Activated naive CD4-positive, alpha-beta T cell treated with anti-CD3 and anti-CD28 coated beads for 36 hours (primary cell): ENCODE measurements around the gene EID1. TPM values are rescaled to one million over a fixed set of nuclear protein-coding genes. Genes with fewer than 3 reads are reported as not detected.

Experiments
- CTCF ChIA-PET: fragments of 350-600 bp; sonication (Branson Sonifier 250); formaldehyde crosslinking; loops from one replicate; lab custom pipeline; 2021; ENCODE audit warnings: antibody characterized with exemption; lab: Charles Lee
- DNase-seq: peaks from one replicate; pipeline ENCODE4 v3.0.0-alpha.2; 2020
- H3K27ac Mint-ChIP-seq: one replicate; pipeline ENCODE4 v1.8.0; 2021; ENCODE audit warnings: mild to moderate bottlenecking, mixed read lengths
- H3K27me3 Mint-ChIP-seq: one replicate; pipeline ENCODE4 v1.8.0; 2021; ENCODE audit warnings: low read depth, mixed read lengths
- H3K36me3 Mint-ChIP-seq: one replicate; pipeline ENCODE4 v1.8.0; 2021; ENCODE audit warnings: low read depth, mixed read lengths
- H3K4me1 Mint-ChIP-seq: one replicate; pipeline ENCODE4 v1.8.0; 2021; ENCODE audit warnings: low read depth, mixed read lengths
- H3K4me3 Mint-ChIP-seq: one replicate; pipeline ENCODE4 v1.8.0; 2021; ENCODE audit warnings: mild to moderate bottlenecking, moderate library complexity, mixed read lengths
- H3K9me3 Mint-ChIP-seq: one replicate; pipeline ENCODE4 v1.8.0; 2021; ENCODE audit warnings: mixed read lengths
- intact Hi-C: fragments of 100-400 bp; cut with micrococcal nuclease; formaldehyde crosslinking; loops from one replicate; pipeline ENCODE4 v1.15.1; 2023
- total RNA-seq, 2 experiments: library from RNA; stranded (reverse); gene quantifications; one replicate each; pipeline ENCODE4 v1.2.3, GENCODE V29; 2021

Gene EID1
- total RNA-seq, 2 experiments from 2014 or later = 43.2 to 48.4 TPM

DNA sequence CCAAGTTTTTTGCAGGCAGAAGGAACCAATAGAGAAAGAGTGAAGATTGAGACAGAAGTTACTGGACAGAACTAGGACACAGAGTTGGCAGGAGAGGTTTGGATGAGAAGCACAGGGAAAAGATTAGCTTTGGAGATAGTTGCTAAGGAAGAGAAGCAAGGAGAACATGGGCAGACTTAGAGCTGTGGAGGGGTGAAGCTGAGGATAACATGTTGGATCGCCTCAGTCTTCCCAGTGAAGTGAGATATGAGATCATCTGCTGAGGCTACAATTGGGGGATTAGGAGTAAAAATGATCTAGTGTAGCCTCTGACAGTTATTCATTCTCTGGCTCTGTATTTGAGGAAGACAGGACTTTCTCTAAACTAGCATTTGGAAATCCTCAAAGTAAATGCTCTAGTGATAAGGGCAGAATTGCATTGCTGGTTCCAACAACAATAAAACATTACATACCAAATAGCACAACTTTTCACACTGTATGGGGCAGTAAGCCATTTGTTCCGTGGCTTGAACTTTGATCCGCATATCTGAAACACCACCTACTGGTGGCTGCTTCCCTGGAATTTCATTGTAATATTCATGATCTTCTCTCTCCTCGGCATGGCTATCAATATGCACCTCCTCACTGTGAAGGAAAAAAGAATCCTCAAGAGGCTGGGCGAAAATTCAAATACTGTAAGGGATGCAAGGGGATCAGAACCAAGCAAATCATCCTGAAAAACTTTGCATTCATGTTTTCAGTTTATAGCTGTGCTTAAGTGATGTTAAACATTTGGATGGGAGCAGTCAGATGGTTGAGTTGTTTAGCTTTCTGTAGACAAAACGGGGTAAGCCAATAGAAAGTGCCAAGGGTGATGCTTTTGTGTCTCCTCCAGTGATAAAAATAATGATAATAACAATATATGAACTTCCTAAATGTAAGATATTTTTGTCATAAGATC lies 22.2 kb upstream of the EID1 start:
- no peak for DNase-seq
- no peaks in the 10 kb centered on the region for H3K9me3 Mint-ChIP-seq
- H3K4me1 Mint-ChIP-seq = no peaks in the 10 kb centered on the region
- intact Hi-C loops = loop anchor here (5.0 kb wide), 1 partner anchor 498 kb away; no protein-coding TSS in a partner anchor
- H3K36me3 Mint-ChIP-seq = no peaks in the 10 kb centered on the region
- no peak overlapping the region for H3K27ac Mint-ChIP-seq
- H3K4me3 Mint-ChIP-seq = no peak overlapping the region
- H3K27me3 Mint-ChIP-seq = peaks cover 2% of the 10 kb centered on the region
- CTCF ChIA-PET = no interaction called here

DNA sequence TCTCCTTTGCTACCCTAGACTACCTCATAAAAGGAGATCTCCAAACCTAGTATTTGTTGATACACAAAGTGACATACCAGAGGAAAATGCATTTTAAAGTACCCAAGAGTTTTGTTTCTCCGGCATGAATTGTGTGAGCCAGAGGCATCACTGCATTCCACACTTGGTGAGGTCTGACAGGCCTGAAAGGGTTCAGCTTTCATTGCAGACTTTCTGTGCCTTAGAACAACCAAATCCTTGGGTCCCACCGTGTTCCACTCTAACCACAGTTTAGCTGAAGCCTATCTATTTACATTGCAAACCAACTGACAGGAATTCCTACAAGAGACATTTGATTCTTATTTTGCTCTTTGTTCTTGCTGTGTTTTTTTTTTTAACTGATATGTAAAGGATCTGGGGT lies 21.0 kb upstream of the EID1 start:
- H3K36me3 Mint-ChIP-seq = no peaks in the 10 kb centered on the region
- peaks cover 2% of the 10 kb centered on the region for H3K27me3 Mint-ChIP-seq
- DNase-seq = no peak
- no peak overlapping the region for H3K4me3 Mint-ChIP-seq
- intact Hi-C loops = loop anchor here (5.0 kb wide), 1 partner anchor 500 kb away; no protein-coding TSS in a partner anchor
- no peaks in the 10 kb centered on the region for H3K9me3 Mint-ChIP-seq
- H3K4me1 Mint-ChIP-seq = peaks cover 1% of the 10 kb centered on the region
- CTCF ChIA-PET = interaction anchor here (0.6 kb wide), 1 partner anchor 347 kb away, joined by 3 read pairs; no protein-coding TSS in a partner anchor
- no peak overlapping the region for H3K27ac Mint-ChIP-seq

DNA sequence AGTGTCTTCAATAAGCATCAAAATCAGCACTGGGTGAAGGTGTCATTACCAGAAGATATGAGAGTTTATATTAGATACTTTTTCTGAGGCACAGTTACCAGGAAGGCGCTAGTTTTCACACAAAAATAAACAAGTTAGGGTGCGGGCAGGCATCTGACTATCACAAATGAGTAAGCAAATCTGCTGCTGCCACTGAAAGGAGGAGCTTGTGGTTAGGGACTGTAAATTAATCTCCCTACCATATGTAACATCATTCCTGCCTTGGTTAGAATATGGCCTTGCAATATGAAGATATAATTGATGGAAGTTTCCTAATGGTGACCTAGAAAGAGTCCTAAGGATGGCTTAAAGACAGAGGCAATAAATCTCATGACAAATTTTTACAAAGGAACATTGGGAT lies 19.5 kb upstream of the EID1 start:
- H3K27ac Mint-ChIP-seq = no peak overlapping the region
- H3K4me3 Mint-ChIP-seq = no peak overlapping the region
- no peaks in the 10 kb centered on the region for H3K9me3 Mint-ChIP-seq
- intact Hi-C loops = loop anchor here (5.0 kb wide), 1 partner anchor 501 kb away; no protein-coding TSS in a partner anchor
- H3K27me3 Mint-ChIP-seq = peaks cover 2% of the 10 kb centered on the region
- peaks cover 9% of the 10 kb centered on the region for H3K4me1 Mint-ChIP-seq
- CTCF ChIA-PET = interaction anchor here (0.5 to 1.2 kb wide), 4 partner anchors 117 to 1287 kb away, joined by 3 to 4 read pairs (median 4); no protein-coding TSS in a partner anchor
- peak; percentile 17 for DNase-seq
- no peaks in the 10 kb centered on the region for H3K36me3 Mint-ChIP-seq

DNA sequence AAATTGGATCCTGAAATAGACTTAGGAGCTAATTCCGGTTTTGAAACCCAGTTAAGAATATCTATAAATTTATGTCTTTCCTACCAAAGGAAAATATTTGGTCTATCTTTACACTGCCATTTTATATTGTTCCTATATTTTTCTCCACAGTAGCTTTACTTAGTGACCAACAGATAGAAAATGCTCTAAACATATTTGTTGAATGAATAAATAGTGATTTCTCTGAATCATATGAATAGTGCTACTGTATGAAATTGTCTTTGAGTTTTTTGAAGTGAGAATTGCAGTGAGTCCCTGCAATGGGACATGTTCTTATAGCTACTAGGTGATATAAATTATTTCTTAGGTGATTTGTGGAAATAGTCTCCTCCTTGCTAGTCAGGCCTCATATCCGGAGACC lies 18.5 kb upstream of the EID1 start:
- no peaks in the 10 kb centered on the region for H3K36me3 Mint-ChIP-seq
- H3K27me3 Mint-ChIP-seq = peaks cover 2% of the 10 kb centered on the region
- no peak overlapping the region for H3K27ac Mint-ChIP-seq
- H3K4me3 Mint-ChIP-seq = no peak overlapping the region
- H3K4me1 Mint-ChIP-seq = peaks cover 9% of the 10 kb centered on the region
- no peak for DNase-seq
- CTCF ChIA-PET = interaction anchor here (0.6 to 4.3 kb wide), 6 partner anchors 105 to 1457 kb away, joined by 3 to 31 read pairs (median 4); partner anchors contain the start of gene FGF7
- intact Hi-C loops = loop anchor here (5.0 kb wide), 1 partner anchor 502 kb away; no protein-coding TSS in a partner anchor
- H3K9me3 Mint-ChIP-seq = no peaks in the 10 kb centered on the region

DNA sequence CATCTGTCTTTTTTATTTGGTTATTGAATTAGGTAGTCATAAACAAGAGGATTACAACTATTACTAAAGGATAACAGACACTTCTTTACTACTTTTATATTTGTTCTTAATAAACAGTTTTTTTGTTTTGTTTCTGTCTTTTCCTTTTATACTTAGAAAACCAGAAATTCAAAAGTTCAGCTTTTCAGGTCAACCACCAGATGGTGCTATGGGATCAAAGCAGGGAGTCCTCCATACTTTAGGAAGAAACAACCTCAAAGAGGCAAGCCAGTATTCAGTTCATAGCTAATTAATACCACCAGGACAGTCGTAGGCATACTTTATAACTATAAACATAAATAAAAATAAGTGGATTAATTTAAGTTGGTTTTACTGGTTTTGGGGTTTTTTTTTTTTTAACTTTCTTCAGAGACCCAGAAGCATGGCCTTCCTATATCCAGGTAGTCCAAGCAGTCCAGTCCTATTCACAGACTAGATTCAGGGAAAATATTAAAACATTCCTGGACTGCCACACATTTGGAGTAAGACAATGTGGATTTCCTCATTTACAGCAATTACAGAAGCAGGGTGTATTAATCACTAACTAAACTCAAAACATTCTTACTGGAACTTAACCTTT lies 16.0 kb upstream of the EID1 start:
- Mint-ChIP-seq H3K4me3 (no peak overlapping the region), H3K27me3 (peaks cover 2% of the 10 kb centered on the region), H3K9me3 (no peaks in the 10 kb centered on the region), H3K27ac (no peak overlapping the region), H3K4me1 (peaks cover 9% of the 10 kb centered on the region), H3K36me3 (no peaks in the 10 kb centered on the region)
- DNase-seq = peak; percentile 61
- intact Hi-C loops = loop anchor here (1.0 to 5.0 kb wide), 8 partner anchors 104 to 1283 kb away; no protein-coding TSS in a partner anchor
- CTCF ChIA-PET = interaction anchor here (0.6 to 4.3 kb wide), 24 partner anchors 10 to 1283 kb away, joined by 3 to 31 read pairs (median 4); partner anchors contain the start of genes EID1, FGF7 and SHC4

DNA sequence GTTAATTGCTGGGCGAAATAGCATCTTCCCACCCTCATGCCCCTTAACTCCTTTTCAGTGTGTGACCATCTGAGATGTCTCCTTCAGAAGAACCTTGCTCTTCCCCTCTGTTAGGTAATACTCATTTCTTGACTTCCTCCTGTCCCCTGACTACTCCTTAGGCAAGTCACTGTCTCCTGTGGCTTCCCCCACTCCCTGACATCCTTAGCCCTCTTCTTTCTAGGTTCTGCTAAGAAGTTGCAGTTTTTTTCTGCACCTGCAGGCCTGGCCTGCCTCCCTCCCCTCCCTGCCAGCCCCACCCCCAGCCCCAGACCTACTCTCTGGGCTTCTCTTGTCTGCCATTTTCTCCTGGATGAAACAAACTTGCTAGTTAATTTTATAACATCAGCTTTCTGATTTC lies 15.2 kb upstream of the EID1 start:
- Mint-ChIP-seq H3K9me3 (no peaks in the 10 kb centered on the region), H3K4me1 (peaks cover 9% of the 10 kb centered on the region), H3K27ac (no peak overlapping the region), H3K27me3 (peaks cover 2% of the 10 kb centered on the region), H3K36me3 (no peaks in the 10 kb centered on the region), H3K4me3 (no peak overlapping the region)
- intact Hi-C loops = loop anchor here (1.0 to 5.0 kb wide), 6 partner anchors 104 to 1190 kb away; no protein-coding TSS in a partner anchor
- DNase-seq = peak; percentile 13
- CTCF ChIA-PET = interaction anchor here (1.0 to 4.3 kb wide), 9 partner anchors 16 to 560 kb away, joined by 3 to 31 read pairs (median 10); partner anchors contain the start of genes EID1, FGF7 and SHC4

DNA sequence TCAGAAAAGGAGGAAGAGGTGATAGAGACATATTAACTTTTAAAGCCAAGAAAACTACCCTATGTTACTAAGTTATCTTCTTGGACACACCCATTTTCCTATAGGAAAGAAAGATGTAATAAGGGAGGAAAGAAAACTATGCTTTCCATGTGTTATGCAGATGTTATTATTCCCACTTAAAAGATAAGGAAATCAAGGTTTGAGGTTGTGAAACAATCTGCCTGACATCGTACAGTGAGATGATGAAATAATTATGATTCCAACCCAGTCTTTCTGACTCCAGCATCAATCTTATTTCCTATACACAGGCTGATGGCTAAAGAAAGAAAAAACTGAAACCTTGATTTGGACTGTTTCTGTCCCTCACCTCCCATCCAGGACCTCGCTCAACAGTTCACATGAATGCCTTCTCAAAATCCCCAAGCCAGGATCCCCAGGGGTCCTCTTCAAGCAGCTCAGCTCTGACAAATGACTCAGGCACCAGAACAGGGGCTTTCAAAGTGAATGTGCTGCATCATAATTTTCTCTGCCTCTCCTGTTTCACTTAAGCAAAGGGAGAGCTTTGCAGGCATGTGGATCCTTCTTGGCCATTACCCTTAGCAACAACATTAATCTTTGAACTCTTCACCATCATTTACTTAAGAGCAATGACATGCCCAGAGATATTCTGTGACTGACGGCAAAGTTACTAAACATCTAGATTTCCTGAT lies 12.4 kb upstream of the EID1 start:
- CTCF ChIA-PET = interaction anchor here (1.0 to 1.3 kb wide), 2 partner anchors 110 to 1280 kb away, joined by 4 to 6 read pairs; no protein-coding TSS in a partner anchor
- Mint-ChIP-seq H3K36me3 (no peaks in the 10 kb centered on the region), H3K4me3 (no peak overlapping the region), H3K9me3 (no peaks in the 10 kb centered on the region), H3K27me3 (peaks cover 8% of the 10 kb centered on the region), H3K4me1 (peaks cover 9% of the 10 kb centered on the region), H3K27ac (no peak overlapping the region)
- intact Hi-C loops = no loop called here
- no peak for DNase-seq

DNA sequence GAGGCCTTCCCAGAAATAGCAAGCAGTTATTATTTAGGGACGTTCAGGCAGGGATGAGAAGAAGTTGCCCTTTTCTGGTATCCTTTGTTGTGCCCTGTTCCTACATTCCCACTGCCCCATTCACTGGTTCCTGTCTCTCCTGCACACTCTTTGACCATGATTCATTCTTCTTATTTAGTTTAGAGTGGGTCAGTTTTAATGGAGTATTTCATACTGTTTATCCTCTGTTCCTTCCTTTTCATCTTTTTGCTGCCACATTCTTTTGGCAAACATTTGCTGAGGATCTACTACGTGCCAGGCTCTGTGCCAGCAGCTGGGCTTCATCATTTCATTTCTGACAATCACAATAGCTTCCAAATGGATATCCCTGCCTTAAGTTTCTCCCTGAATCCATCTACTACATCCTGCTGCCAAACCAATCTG lies 11.8 kb upstream of the EID1 start:
- no peaks in the 10 kb centered on the region for H3K36me3 Mint-ChIP-seq
- peaks cover 12% of the 10 kb centered on the region for H3K27me3 Mint-ChIP-seq

DNA sequence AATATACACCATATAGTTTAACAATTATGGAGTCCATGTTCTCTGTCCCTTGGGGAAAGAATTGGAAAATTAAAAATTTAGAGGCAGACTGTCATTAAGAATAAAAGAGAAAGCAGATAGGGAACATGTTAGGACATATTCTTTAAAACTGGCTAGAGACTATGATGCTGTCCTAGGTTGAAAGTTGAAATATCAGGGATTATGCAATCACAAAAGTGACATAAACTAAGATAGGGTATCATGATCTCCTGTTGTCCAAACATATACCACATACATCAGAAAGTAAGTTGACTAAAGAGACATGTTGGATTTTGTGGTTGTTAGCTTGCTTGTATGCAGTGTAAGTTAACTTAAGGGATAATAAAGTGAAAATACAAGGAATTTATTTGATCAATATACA lies 9.9 kb upstream of the EID1 start:
- intact Hi-C loops = no loop called here
- no peaks in the 10 kb centered on the region for H3K4me1 Mint-ChIP-seq
- H3K9me3 Mint-ChIP-seq = no peaks in the 10 kb centered on the region
- no peak for DNase-seq
- no peak overlapping the region for H3K4me3 Mint-ChIP-seq
- CTCF ChIA-PET = interaction anchor here (0.6 kb wide), 1 partner anchor 881 kb away, joined by 3 read pairs; no protein-coding TSS in a partner anchor
- no peaks in the 10 kb centered on the region for H3K36me3 Mint-ChIP-seq
- no peak overlapping the region for H3K27ac Mint-ChIP-seq
- peaks cover 25% of the 10 kb centered on the region for H3K27me3 Mint-ChIP-seq

More for the DNA sequence above, 11.8 kb upstream of the EID1 start:
- H3K4me1 Mint-ChIP-seq = peaks cover 9% of the 10 kb centered on the region
- DNase-seq = no peak
- no peak overlapping the region for H3K27ac Mint-ChIP-seq
- CTCF ChIA-PET = interaction anchor here (1.0 kb wide), 1 partner anchor 1279 kb away, joined by 6 read pairs; no protein-coding TSS in a partner anchor
- intact Hi-C loops = no loop called here
- H3K9me3 Mint-ChIP-seq = no peaks in the 10 kb centered on the region
- H3K4me3 Mint-ChIP-seq = no peak overlapping the region

DNA sequence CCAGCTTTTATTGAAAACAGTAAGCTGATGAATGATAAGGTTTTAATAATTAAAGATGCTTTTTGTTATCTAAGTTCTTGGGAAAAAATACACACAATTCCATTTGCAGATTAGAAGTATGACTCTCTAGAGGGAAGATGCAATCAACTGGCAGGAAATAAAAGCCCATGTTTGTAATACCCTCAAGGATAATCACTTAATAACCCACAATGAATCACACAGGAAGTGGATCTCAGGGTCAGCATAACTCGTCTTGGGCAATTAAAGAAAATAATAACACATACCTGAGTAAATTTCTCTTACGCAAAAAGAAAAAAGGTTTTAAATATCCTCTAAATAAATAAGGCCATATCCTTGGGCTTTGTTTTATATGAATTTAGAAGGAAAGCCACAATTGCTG lies 9.4 kb upstream of the EID1 start:
- Mint-ChIP-seq H3K27ac (no peak overlapping the region), H3K4me3 (no peak overlapping the region), H3K4me1 (no peaks in the 10 kb centered on the region), H3K36me3 (no peaks in the 10 kb centered on the region), H3K27me3 (peaks cover 30% of the 10 kb centered on the region), H3K9me3 (no peaks in the 10 kb centered on the region)
- CTCF ChIA-PET = no interaction called here
- DNase-seq = no peak
- intact Hi-C loops = no loop called here

DNA sequence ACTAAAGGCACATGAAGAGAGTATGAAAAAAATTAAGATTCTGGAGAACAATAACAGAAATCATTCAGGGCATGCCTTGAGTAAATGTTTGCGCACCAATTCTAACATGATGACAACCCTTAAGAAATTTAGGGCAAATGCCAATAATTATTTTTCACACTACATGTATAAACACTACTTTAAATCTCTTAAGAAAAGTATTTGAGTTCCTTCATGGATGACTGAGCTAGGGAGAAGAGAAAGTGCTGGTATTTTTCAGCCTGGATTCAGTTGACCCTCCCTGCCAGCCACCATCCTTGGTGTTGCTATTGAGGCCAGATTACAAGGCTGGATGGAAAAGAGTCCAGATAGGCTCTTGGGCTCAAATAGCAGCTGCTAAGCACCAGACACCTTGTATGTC lies 8.0 kb upstream of the EID1 start:
- Mint-ChIP-seq H3K4me3 (no peak overlapping the region), H3K27me3 (peaks cover 30% of the 10 kb centered on the region), H3K9me3 (no peaks in the 10 kb centered on the region), H3K4me1 (no peaks in the 10 kb centered on the region), H3K27ac (no peak overlapping the region), H3K36me3 (no peaks in the 10 kb centered on the region)
- intact Hi-C loops = loop anchor here (10.0 kb wide), 1 partner anchor 1375 kb away; no protein-coding TSS in a partner anchor
- CTCF ChIA-PET = no interaction called here
- DNase-seq = no peak
